C4-2B (cell line): ENCODE measurements around the gene LRRC8B.

Experiments used
- ZFX ChIP-seq: fragments of 450-650 bp; IDR thresholded peaks from 2 replicates; pipeline ENCODE4 v1.6.1; 2017
- TF ChIP-seq, protein P1 (sequence below): fragments of 450-650 bp; conservative IDR thresholded peaks from 2 replicates; pipeline ENCODE4 v1.5.1; 2017; ENCODE audit warnings: mild to moderate bottlenecking

DNA sequence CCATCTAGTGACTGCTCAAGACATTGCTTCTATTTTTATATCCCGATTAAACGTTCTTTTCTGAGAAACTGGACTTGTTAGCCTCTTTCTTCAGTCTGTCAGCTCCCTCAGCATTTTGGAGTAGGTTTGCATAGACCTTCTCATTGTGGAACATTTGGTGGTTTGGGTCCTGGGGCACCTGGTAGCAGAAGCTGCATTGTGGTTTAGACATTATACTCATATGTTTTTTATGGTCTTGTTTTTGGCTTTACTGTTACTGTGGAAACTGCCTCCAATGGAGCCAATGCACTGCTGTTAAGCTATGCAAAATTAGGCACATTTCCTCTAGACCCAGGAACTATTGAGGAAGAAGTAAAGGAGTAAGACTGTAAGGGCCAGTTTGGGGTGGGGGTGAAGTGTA, 36.7 kb upstream of the LRRC8B start:
- TF ChIP-seq, protein P1, sequence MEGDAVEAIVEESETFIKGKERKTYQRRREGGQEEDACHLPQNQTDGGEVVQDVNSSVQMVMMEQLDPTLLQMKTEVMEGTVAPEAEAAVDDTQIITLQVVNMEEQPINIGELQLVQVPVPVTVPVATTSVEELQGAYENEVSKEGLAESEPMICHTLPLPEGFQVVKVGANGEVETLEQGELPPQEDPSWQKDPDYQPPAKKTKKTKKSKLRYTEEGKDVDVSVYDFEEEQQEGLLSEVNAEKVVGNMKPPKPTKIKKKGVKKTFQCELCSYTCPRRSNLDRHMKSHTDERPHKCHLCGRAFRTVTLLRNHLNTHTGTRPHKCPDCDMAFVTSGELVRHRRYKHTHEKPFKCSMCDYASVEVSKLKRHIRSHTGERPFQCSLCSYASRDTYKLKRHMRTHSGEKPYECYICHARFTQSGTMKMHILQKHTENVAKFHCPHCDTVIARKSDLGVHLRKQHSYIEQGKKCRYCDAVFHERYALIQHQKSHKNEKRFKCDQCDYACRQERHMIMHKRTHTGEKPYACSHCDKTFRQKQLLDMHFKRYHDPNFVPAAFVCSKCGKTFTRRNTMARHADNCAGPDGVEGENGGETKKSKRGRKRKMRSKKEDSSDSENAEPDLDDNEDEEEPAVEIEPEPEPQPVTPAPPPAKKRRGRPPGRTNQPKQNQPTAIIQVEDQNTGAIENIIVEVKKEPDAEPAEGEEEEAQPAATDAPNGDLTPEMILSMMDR: no peak
- no peak for TF ChIP-seq ZFX
